ENCODE results near the gene RAB36.
A peak's percentile ranks its signal among the peaks of the same experiment; 100 is the strongest.

DNA sequence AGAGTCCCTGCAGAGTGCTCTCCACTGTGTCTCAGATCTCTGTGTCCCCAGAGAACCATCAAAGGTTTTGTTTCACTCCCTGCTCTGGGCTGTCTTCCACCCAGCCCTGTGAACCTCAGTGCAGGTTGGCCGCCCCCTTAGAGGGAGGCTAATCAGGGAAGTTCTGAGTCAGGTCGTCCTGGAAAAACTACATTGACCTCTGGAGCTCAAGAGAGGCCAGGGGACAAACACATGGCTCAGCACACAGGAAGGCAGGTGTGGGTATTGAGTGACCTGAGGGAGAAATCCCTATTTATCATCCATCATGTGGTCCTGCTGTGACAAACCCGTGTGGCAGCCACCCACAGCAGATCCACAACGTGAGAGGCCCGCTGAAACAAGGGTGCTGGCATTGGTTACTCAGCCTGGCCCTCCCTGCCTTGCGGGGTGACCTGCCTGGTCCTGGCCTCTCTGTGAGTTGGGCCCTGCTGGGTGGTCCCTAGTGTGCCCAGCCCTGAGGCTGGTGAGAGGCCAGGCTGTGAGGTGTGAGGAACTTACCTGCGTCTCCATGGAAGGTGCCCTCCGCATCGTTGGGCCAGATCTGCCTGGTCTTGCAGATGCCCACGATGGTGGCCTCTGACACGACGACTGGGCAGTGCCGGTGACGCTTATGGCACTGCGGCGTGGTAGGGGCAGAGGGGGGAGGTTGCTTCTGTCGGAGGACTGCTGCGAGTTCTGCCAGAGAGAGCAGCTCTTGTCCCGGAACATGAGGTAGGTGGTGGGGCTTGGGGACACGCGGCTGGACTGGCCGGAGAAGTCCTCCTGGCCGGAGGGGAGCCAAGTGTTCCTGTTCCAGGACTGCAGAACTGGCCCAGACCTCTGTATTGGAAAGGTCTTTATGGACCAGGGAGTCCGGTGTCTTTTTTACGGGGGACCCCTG, 34.4 kb downstream of the RAB36 start:
- TF ChIP-seq CTCF (IDR thresholded peaks at IDR 0.05) (peak in 1 of 3 experiments; percentile 14), POLR2A (IDR thresholded peaks at IDR 0.05; ENCODE audit: low read depth) (no peak), EP300 (IDR thresholded peaks at IDR 0.05) (no peak), POLR2AphosphoS5 (IDR thresholded peaks at IDR 0.05) (peak; percentile 19 to 20)

All from esophagus muscularis mucosa (tissue), 4 donors.